Hindlimb muscle (tissue), 1 donor: Measurements from ENCODE around the gene UGT3A2. TPM values are rescaled to one million over a fixed set of nuclear protein-coding genes. Genes with fewer than 3 reads are reported as not detected.
"Not testable (repeated sequence)": the region's sequence is repeated elsewhere in the genome, so short reads cannot be mapped to it uniquely, and the experiment has no call there.

Experiments
- DNase-seq: peaks from one replicate; pipeline ENCODE4 v3.0.0-alpha.2; 2013
- polyA plus RNA-seq: library from polyadenylated mRNA; unstranded; fragments of 120-200 nt; gene quantifications from one replicate; pipeline ENCODE4 v1.2.1, GENCODE V29; 2013; ENCODE audit not compliant: insufficient read length

Gene UGT3A2
- polyA plus RNA-seq, 1 donor, result 0.83 TPM

DNA sequence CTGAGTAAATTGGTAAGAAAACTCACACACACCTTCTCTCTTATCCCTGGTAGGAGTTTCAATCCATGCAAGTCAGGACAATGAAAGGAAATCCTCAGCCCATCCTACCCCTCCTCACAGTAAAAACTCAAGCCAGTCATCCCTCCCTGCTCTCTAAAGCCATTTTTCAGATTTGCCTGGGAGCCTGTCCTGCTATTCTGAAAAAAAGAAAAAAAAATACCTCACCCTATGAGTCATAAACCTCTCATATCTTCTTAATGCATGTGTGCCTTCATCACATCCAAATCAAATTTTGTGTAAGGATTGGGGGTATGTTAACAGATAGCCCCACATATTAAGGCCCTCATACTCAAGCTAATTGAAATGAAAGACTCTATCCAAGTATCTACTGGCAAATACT, 14.1 kb downstream of the UGT3A2 start:
- no peak for DNase-seq

DNA sequence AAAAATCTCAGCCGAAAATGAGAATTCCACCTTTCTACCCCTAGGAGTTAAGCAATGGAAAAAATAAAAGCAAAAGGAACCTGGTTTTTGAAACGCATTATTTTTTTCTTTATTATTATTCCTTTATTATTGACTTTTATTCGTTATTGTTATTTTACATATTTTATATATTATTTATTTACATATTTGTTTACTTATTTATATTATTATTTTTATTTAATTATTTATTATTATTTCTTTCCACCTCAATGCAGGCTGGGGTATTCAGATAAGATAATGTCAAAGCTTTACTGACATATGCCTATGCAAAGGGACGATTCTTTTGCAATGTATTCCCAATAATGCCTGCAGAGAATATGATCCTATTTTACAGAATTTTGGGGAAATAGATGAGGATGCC, 16.7 kb downstream of the UGT3A2 start:
- DNase-seq, result no peak

DNA sequence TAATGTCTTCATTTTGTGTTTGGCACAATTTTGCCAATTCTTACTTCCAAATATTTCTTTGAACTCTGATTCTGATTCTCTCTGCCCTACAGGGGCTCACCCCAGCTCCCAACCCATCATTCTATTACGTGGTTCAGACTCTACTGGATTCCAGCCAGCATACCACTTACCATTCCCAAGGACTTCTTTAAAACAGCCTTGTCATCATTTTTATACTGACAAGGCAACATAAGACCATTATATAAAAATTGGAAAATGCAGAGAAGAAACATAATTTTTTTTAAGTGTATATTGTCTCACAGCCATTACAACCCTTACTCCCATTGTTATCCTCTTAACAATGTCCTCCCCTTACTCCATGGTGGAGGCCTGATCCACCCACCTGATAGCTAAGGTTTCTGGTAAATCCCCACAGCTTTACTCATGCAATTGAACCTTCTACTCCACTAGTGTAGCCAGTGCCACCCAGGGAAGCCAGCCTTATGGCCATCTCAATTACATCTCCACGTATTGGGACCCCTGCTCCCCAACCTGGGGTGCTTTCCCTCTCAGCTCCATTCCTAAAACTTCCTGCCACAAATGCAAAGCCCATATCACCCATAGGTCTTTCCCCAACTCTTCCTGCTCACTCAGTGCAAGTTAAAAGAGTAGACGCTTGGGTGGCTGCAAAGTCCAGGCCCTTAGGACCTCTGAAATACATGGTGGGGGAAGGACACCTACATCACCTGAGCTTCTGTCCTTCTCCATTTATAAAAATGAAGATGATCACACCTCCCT, 19.1 kb downstream of the UGT3A2 start:
- no peak for DNase-seq

DNA sequence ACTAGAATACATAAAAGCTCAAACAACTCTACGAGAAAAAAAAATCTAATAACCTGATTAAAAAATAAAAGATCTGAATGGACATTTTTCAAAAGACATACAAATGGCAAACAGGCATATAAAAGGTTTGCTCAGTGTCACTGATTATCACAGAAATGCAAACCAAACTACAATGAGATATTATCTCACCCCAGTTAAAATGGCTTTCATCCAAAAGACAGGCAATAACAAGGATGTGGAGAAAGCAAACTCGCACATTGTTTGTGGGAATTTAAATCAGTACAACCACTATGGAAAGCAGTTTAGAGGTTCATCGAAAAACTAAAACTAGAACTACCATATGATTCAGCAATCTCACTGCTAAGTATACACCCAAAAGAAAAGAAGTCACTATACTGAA, 20.8 kb downstream of the UGT3A2 start:
- no peak for DNase-seq

DNA sequence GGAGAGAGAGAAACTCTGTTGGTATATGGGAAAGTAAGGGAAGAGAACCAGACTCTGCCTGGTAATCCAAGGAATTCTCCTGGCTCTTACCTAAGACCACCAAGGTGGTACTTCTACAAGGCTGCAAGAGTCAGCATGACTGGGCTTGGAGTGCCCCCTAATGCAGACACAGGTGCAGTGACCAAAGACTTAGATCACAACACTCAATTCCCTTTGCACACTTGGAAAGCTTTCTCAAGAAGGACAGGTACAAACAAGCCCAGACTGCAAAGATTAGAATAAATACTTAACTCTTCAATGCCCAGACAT, 25.2 kb downstream of the UGT3A2 start:
- no peak for DNase-seq

DNA sequence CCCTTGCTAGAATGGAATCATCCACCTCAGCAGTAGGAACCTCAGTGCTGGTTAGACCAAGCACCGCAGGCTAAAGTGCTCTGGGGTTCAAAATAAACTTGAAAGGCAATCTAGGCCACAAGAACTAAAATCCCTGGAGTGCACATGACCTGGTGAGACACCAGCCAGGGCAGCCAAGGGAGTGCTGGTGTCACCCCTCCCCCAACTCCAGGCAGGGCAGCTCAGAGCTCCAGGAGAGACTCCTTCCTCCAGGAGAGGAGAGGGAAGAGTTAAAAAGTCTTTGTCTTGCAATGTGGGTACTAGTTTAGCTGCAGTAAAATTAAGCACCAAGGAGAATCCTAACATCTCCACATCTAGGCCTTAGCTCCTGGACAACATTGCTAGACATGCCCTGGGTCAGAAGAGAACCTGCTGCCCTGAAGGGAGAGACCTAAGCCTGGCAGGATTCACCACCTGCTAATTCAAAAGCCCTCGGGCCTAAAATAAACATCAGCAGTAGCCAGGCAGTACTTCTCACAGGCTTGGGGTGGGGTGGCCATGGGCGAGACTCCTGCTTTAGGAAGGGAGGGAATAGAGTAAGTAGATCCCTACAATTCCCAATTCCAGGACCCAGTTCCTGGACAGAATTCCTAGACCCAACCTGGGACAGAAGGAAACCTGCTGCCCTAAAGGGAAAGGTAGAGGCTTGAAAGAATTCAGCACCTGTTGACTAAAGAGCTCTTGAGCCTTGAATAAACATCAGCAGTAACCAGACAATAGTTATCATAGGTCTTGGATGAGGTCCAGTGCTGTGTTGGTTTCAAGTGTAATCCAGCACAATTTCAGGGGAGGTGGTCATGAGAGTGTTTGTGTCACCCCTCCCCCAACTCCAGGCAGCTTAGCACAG, 25.8 kb downstream of the UGT3A2 start:
- no peak for DNase-seq

DNA sequence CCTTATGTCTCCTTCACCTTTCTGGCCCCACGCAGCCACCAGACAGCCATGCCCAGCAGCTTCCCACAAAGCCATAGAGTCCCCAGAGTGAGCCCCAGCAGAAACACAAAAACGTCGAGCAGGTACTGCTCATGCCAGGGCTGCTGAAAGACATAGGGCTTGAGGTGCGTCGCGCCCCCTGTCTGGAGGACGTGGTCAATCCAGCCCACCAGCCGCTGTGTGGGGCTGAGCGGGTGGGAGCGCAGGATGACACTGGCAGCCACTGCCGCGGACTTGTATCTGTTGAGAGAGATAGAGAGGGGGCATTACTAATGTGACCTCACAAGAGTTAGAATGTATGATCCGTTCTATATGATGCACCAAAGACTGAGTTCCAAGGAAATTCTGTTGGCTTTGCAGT, 31.0 kb downstream of the UGT3A2 start:
- DNase-seq, result no peak

DNA sequence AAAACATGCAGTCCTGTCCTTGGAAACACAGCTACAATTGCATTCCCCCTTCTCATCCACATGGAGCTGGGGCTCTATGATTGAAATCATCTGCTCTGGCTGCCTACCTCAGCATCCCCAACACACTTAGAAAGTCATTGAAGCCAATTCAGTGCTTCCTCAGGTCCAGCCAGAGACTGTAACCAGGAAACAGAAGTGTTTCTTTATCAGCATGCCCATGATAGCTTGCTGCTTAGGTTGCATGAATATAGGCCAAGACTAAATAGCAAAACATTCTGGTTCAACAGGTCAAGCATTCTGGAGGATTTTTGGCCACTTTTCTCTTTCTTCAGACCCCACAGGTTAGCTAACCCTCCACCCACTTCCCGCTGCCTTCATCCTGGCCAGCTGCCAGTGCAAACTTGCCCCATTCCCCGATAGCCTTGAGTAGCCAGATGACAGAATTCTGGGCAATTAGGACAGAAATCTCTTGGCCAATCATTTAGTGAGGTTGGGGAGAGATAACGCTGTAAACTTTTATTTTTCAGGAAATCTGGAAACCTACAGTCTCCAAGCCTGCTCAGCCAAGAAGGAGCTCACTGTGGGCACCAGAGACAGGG, 32.0 kb downstream of the UGT3A2 start:
- not testable (repeated sequence) for DNase-seq

DNA sequence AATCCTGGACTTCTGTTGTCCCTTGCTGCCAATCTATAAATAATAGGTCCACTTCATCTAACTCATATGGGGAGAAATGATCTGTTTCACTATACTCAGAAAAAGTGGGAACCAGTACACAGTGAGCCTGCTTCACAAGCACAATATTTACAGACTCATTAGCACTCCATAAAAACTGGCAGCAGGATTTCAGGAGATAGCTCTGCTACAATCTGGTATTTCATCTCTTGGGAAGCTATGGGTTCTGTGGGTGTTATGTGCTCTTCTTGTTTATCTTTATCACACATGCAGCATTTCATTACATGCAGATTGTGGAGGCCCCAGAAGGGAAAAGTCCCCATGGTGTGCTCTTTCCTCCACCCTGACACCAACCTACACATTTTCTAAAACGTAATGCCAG, 33.2 kb downstream of the UGT3A2 start:
- DNase-seq, result no peak

DNA sequence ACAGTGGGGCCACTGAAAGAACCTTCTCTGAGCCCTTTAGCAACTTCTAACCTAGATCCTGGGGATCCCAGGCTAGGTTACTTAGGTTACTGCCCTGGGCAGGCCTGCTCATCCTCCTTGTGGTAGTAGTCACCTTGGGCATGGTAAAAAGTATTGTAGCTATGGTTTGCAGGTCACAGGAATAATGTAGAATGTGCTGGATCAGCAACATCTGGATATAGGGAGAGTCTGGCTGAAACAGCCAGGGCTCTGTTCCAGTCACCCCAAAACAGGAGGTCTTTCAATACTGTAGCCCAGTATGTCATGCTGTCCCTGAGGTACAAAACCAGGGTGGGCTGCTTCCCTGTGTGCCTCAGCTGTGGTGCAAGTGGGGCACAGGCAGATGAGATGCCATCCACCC, 33.6 kb downstream of the UGT3A2 start:
- no peak for DNase-seq

DNA sequence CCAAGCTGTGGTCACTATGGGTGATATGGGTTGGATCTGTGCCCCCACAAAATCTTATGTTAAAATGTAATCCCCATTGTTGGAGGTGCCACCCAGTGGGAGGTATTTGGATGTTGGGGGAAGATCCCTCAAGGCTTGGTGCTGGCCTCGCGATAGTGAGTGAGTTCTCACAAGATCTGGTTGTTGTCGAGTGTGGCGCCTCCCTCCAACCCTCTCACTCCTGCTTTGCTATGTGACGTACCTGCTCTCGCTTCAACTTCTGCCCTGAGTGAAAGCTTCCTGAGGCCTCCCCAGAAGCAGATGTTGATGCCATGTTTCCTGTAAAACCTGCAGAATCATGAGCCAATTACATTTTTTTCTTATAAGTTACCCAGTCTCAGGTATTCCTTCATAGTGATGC, 35.5 kb downstream of the UGT3A2 start:
- DNase-seq, result no peak

DNA sequence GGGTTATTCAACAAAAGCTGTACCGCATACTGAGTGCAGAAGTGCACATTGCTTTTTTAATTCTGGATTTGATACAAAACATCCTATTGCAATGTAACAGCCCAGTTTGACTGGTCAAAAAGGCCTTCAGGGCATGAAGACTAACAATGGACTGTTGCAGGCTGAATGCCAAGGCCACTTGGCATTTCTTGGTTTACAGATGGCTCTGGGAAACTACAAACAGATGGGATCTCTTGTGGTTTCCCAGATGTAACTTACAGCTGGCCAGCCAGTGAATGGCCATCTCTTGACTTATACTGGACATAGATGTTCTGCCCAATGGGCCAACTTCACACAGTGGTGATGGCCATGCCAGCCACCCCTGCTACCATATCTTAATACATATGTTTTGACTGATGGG, 36.8 kb downstream of the UGT3A2 start:
- DNase-seq, result no peak

DNA sequence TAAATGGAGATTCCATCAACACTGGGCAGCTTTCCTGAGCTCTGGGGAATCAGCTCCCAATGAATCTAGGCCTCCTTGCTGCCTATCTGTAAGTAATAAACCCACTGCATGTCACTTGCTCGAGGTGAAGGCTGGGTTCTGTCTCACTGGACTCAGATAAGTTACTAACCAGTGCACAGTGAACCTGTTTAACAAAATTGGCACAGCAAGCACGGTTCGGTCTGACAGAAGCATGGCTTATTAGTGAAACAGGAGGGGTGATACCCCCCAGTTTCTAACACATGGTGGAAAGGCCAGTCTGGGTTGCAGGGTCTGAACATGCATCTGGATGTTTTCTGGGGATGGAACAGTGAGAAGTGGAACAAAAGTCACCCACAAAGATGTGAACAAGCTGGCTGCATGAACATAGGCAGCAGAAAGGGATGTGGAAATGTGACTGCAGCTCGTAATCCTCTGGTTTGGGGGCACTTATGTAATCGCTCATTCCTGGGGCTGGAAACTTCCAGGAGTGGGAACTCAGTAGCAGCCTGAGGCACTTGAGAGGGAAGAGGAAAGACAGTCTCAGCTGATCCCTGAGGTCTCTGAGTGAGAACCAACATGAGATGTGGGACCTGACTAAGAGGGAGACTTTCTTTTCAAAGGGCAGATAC, 37.7 kb downstream of the UGT3A2 start:
- no peak for DNase-seq

DNA sequence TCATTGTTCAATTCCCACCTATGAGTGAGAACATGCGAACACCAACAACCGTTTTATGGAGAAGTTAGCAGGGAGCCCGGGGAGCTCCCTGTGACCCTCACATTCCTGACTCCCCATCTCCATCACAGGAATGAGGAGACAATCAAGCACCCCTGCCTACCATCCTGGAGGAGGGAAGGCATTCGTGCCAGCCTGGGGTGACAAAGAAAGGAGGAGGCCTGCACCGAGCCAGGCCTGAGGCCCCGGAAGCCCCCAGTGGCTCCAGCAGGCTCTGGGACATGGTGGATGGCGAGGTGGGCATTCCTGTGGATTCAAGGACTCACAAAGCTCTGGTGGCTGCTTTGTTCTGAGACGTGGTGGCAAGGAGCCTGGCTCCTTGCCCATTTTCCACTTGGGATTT, 39.0 kb downstream of the UGT3A2 start:
- no peak for DNase-seq

DNA sequence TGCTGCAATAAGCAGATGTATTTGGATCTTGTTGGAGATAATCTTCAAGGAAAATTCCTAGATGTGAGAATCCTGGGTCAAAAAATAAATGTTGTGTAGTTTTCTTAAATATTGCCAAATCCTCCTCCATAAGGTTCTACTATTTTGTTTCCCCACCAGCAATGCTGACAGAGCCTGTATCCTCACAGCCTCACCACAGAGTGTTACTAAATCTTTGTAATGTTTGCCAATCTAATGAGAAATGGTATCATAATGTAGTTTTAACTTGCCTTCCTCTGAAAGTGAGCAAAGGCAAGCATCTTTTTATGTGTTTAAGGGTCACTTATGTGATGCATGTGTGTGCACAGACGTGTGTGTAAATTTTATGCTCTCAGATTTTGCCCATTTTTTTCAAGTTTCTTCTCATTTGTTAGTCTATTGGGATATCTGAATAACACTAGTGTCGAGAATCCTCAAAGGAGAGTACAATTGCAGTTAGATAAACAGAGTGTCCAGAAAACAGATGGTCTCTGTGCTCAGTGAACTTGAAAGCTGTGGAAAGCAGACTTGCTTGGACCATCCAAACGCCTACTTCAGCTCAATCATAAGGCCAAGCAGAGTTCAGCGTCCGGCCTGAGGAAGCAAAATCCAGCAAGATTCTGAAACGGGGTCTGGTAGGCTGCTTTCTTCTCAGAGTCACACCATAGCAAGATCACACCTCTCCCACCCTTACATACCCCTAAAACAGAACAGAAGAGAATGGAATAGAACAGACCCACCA, 39.8 kb downstream of the UGT3A2 start:
- DNase-seq, result no peak

DNA sequence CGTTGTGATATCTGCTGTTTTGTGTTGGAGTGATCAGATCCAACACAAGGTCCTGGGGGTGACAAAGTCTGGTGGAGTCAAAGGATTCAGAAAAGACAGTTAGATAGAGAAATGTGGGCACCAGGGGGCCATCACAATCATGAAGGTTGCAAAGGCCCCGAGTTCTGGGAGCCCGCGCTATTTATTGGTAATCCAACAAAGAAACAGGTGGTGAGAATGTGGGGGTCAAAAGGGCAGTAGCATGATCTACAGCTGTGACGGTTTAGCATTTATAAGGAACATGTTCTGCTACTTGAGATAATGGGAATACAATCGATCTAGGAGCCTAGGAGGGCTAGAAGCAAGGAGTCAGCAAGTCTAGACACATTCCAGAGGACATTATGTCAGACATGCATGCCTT, 44.4 kb downstream of the UGT3A2 start:
- not testable (repeated sequence) for DNase-seq

DNA sequence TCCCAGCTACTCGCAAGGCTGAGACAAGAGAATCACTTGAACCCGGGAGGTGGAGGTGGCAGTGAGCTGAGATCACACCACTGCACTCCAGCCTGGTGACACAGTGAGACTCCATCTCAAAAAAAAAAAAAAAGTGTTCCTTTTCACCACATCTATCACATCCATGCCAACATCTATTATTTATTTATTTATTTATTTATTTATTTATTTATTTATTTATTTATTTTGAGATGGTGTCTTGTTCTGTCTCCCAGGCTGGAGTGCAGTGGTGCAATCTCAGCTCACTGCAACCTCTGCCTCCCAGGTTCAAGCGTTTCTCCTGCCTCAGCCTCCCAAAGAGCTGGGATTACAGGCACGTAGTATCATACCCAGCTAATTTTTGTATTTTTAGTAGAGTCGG, 47.1 kb downstream of the UGT3A2 start:
- DNase-seq, result not testable (repeated sequence)

DNA sequence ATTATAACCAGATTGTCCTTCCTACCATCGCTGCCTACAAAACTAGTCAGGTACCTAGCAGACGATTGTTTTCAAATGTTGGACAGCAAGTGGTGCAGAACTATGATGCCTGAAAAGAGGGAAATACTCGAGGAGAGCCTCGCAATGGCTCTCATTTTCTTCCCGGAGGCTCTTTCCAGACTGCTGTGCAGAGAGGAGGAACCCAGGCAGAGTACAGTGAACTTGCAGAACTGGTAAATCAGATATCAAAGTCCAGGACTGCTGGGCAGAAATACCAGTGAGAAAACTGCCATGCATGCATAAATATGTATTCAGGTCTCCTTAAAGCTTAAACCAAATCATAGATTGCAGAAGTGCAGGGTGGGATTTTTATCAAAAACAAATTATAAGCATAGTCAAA, 49.1 kb downstream of the UGT3A2 start:
- no peak for DNase-seq

DNA sequence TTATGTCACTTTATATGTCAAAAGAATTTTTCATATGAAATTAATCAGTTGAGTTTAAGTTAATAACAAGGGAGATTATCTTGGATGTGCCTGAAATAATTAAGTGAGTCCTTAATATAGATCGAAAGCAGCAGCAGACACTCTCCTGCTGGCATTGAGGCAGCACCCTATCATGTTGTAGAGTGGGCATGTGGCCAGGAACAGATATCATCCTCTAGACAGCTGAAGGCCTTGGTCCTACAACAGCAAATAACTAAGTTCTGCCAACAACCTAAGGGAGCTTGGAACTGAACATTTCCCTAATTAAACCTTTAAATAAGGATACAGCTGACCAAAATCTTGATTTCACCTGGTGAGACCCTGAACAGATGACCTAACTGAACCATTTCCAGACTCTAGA, 49.7 kb downstream of the UGT3A2 start:
- DNase-seq, result no peak

DNA sequence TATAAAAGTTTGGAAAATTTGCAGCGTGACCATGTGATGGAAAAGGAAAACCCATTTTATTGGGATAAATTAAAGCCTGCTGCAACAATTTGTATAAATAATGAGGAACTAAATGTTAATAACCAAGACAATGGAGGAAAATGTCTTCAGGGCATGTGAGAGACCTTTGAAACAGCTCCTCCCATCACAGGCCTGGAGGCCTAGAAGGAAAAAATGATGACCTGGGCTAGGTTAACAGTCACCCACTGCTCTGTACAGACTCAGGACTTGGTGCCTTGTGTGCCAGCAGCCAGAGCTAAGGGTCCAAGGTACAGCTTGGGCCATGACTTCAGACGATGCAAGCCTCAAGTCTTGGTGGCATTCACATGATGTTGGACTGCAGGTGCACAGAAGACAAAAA, 53.5 kb downstream of the UGT3A2 start:
- DNase-seq, result no peak

DNA sequence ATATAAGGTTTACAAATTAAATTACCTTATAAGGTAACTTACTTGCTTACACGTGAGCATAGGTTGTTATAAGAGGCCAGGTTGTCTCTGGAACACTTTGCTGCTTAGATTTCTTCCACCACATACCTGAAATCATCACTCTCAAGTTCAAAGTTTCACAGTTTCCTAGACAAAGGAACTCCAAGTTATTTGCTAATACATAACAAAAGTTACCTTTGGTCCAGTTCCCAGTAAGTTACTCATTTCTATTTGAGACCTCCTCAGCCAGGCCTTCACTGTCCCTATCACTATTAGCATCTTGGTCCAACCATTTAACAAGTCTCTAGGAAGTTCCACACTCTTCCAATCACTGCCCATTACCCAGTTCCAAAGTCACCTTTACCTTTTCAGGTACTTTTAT, 57.0 kb downstream of the UGT3A2 start:
- no peak for DNase-seq

DNA sequence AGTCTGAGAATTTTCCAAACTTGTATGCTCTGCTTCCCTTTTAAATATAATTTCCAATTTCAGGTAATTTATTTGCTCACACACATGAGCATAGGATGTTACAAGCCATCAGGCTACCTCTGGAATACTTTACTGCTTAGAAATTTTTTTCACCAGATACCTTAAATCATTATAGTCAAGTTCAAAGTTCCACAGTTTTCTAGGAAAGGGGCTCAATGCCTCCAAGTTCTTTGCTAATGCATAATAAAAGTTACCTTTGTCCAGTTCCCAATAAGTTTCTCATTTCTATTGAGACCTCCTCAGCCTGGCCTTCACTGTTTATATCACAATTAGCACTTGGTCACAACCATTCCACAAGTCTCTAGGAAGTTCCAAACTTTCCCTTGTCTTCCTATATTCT, 59.3 kb downstream of the UGT3A2 start:
- DNase-seq, result no peak

DNA sequence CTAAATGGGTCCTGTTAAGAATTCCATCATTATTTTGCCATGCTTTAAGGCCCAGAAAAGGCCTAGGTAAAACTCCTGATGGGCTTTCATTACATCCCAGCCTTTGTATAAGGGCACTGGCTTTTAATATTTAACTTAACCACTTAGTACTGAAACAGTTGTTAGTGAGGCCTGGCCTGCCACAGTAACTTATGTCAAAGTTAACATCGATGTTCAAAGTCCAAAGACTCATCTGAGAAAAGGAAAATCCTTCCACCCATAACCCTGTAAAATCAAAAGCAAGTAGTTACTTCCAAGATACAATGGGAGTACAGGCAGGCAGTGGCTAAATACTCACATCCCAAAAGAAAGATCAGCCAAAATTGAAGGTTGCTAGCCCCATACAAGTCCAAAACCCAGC, 60.5 kb downstream of the UGT3A2 start:
- no peak for DNase-seq
